EL (cell line): ENCODE data around the gene NPSR1.
"Not testable (repeated sequence)": the region's sequence is repeated elsewhere in the genome, so short reads cannot be mapped to it uniquely, and the experiment has no call there.

ENCODE experiments used
- DNase-seq: peaks from one replicate; pipeline ENCODE4 v3.0.0-alpha.2; 2016

NPSR1 gene

GRCh38 chr7:34759477-34760125, 101.6 kb downstream of the NPSR1 start:
- DNase-seq = peak; percentile 57

- DNase-seq = no peak
These were observed 102.3 kb downstream of the NPSR1 start for GRCh38 chr7:34760271-34760670.

GRCh38 chr7:34761206-34761605, 103.2 kb downstream of the NPSR1 start:
- DNase-seq = no peak

GRCh38 chr7:34761627-34762026, 103.6 kb downstream of the NPSR1 start:
- no peak for DNase-seq

GRCh38 chr7:34762764-34763163, 104.7 kb downstream of the NPSR1 start:
- DNase-seq = peak; percentile 4

GRCh38 chr7:34772296-34772938, 114.4 kb downstream of the NPSR1 start:
- DNase-seq = no peak

- no peak for DNase-seq
These were observed 118.8 kb downstream of the NPSR1 start for GRCh38 chr7:34776748-34777358.

GRCh38 chr7:34780546-34780945, 122.5 kb downstream of the NPSR1 start:
- DNase-seq = no peak

GRCh38 chr7:34787586-34787985, 129.6 kb downstream of the NPSR1 start:
- no peak for DNase-seq

GRCh38 chr7:34806831-34807230, 148.8 kb downstream of the NPSR1 start:
- no peak for DNase-seq

- no peak for DNase-seq
These were observed 149.7 kb downstream of the NPSR1 start for GRCh38 chr7:34807548-34808340.

GRCh38 chr7:34814203-34814842, 156.3 kb downstream of the NPSR1 start:
- not testable (repeated sequence) for DNase-seq

GRCh38 chr7:34821932-34822558, 164.0 kb downstream of the NPSR1 start:
- DNase-seq = peak; percentile 8

- DNase-seq = peak; percentile 50
These were observed 165.7 kb downstream of the NPSR1 start for GRCh38 chr7:34823650-34824258.

GRCh38 chr7:34825221-34825620, 167.2 kb downstream of the NPSR1 start:
- DNase-seq = no peak

GRCh38 chr7:34830390-34830789, 172.4 kb downstream of the NPSR1 start:
- no peak for DNase-seq

- no peak for DNase-seq
These were observed 173.4 kb downstream of the NPSR1 start for GRCh38 chr7:34831436-34831835.

- DNase-seq = no peak
These were observed 174.0 kb downstream of the NPSR1 start for GRCh38 chr7:34832020-34832419.

- DNase-seq = no peak
These were observed 178.0 kb downstream of the NPSR1 start for GRCh38 chr7:34835901-34836600.

GRCh38 chr7:34837316-34837715, 179.3 kb downstream of the NPSR1 start:
- DNase-seq = peak; percentile 21

- peak; percentile 23 for DNase-seq
These were observed 179.8 kb downstream of the NPSR1 start for GRCh38 chr7:34837801-34838201.
